K562 (cell line): Measurements from ENCODE around the gene RABEPK. TPM values are rescaled to one million over a fixed set of nuclear protein-coding genes. Genes with fewer than 3 reads are reported as not detected.

Experiments
- HEY1 ChIP-seq: fragments of 250-450 bp; sonication (Bioruptor Pico); IDR thresholded peaks from 2 replicates; pipeline ENCODE4 v1.5.0; 2020; ENCODE audit warnings: mild to moderate bottlenecking, moderate library complexity, borderline replicate concordance
- HNRNPH1 ChIP-seq: fragments of 200-400 bp; formaldehyde crosslinking; optimal IDR thresholded peaks from 2 replicates; pipeline ENCODE3; 2017; ENCODE audit warnings: low read depth, mild to moderate bottlenecking, low read length, moderate library complexity
- MGA ChIP-seq: fragments of 450-650 bp; IDR thresholded peaks from 2 replicates; pipeline ENCODE4 v1.6.1; 2016; ENCODE audit warnings: mild to moderate bottlenecking, moderate library complexity
- NFIC ChIP-seq: fragments of 450-650 bp; IDR thresholded peaks from 2 replicates; pipeline ENCODE4 v1.6.1; 2017; ENCODE audit warnings: mild to moderate bottlenecking, inconsistent platforms
- PURB ChIP-seq: sonication (generic); formaldehyde crosslinking; IDR thresholded peaks from 2 replicates; pipeline ENCODE4 v1.9.0; 2021; ENCODE audit warnings: low read depth, mild to moderate bottlenecking, missing genetic modification reagents
- TAF7 ChIP-seq: fragments of 450-650 bp; IDR thresholded peaks from 2 replicates; pipeline ENCODE4 v1.6.1; 2016; ENCODE audit warnings: missing genetic modification characterization, missing compliant biosample characterization
- ZBTB11 ChIP-seq, 3 experiments: fragments of 200-800 bp in 1 of 3; fragments of 250-450 bp in 1 of 3; fragments of 450-650 bp in 1 of 3; sonication (Bioruptor Pico) in 1 of 3; sonication (Bioruptor generic) in 1 of 3; formaldehyde crosslinking in 1 of 3; IDR thresholded peaks; 2 replicates each; pipeline versions ENCODE4 v1.6.1 to v1.8.0; 2016 to 2022; ENCODE audit warnings: mild to moderate bottlenecking in 2 of 3, missing genetic modification characterization in 2 of 3, missing compliant biosample characterization in 1 of 3, moderate library complexity in 1 of 3
- ZNF239 ChIP-seq: fragments of 250-450 bp; sonication (Bioruptor Pico); IDR thresholded peaks from 2 replicates; pipeline ENCODE4 v1.4.0; 2020; ENCODE audit warnings: mild to moderate bottlenecking
- ZNF263 ChIP-seq: sonication (generic); formaldehyde crosslinking; IDR thresholded peaks from 2 replicates; pipeline ENCODE4 v1.8.0; 2022; ENCODE audit warnings: mild to moderate bottlenecking, missing genetic modification reagents, borderline replicate concordance
- polyA plus RNA-seq, 8 experiments: library from polyadenylated mRNA; depleted of rRNA in 4 of 8; stranded (reverse) in 5 of 8; unstranded in 3 of 8; fragments of >200 nt; fragmentation: Nextera tagmentation in 2 of 8; fragmentation: Illumina TruSeq in 1 of 8; extraction: Ambion mirVana in 2 of 8; extraction: Trizol in 1 of 8; gene quantifications; 2 replicates each; pipeline versions ENCODE4 v1.2.1 to v1.2.3, GENCODE V29; 2011 to 2014; ENCODE audit warnings: inconsistent platforms in 1 of 8, missing spikeins in 1 of 8
- total RNA-seq, 7 experiments: library from RNA; depleted of rRNA in 6 of 7; stranded (reverse); fragments of >200 nt in 6 of 7; fragmentation: Illumina TruSeq in 2 of 7; extraction: Trizol in 2 of 7; gene quantifications; 2 replicates each; pipeline versions ENCODE4 v1.2.1 to v1.2.3, GENCODE V29; 2011 to 2021; ENCODE audit warnings: low replicate concordance in 1 of 7

Gene RABEPK
- total and polyA plus RNA-seq, 9 of the 15 experiments (the other 6 are each of a cell fraction or from before 2014, with no cell fraction given), result 38.3 to 113 (median 52.8) TPM

GRCh38 chr9:125204477-125204876, 4.1 kb downstream of the RABEPK start (continued):
- TF ChIP-seq MGA (no peak), ZNF239 (CRISPR knock-in tag) (no peak), ZBTB11 (CRISPR knock-in tag; IDR thresholded peaks at IDR 0.05) (no peak), ZNF263 (CRISPR knock-in tag) (no peak), NFIC (no peak), HNRNPH1 (no peak), HEY1 (CRISPR knock-in tag) (no peak), PURB (no peak), TAF7 (tag) (no peak)
